ENCODE results near the gene SLC44A1. TPM values are rescaled to one million over a fixed set of nuclear protein-coding genes. Genes with fewer than 3 reads are reported as not detected.

Gene SLC44A1
- total and polyA plus RNA-seq, 10 of the 15 experiments (the other 5 are each of a cell fraction or from before 2014, with no cell fraction given): 2.4 to 21.2 (median 12.4) TPM

DNA sequence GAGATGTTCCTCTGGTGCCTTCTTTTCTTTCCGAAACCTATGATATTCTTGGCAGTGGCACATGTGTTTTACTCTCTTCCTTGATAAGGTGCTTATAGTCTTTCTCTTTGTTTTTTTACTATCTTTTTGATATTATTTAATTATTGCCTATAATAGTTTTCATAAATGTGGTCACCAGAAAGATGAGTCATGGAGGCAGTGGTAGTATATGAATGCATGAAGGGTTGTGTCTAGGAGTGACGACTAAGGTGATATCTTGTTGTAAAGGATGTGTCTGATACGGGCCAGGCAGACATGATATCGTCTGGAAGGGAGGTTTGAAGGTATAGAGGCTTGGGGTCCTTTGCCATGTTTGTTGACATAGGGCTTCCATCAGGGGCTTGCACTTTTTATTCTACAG, 36.8 kb downstream of the SLC44A1 start:
- Histone ChIP-seq H3K9ac (ENCODE audit: control insufficient read depth, insufficient read depth, low read length) (no peak overlapping the region), H3K79me2 (ENCODE audit: control insufficient read depth, insufficient read depth, low read length) (no peaks in the 10 kb centered on the region), H3K27ac (ENCODE audit: control insufficient read depth, insufficient read depth) (no peak overlapping the region), H4K20me1 (ENCODE audit: control insufficient read depth, insufficient read depth) (no peaks in the 10 kb centered on the region), H3K4me3 (no peak overlapping the region), H3K9me3 (replicated peaks; ENCODE audit: control insufficient read depth, insufficient read depth, low read length) (no peaks in the 10 kb centered on the region), H3K36me3 (ENCODE audit: control insufficient read depth in 2 of 2, insufficient read depth in 2 of 2, low read length in 1 of 2) (no peaks in the 10 kb centered on the region), H2AFZ (ENCODE audit: control insufficient read depth, low read depth, low read length) (no peak overlapping the region), H3K4me1 (ENCODE audit: control insufficient read depth, insufficient read depth, low read length) (no peaks in the 10 kb centered on the region), H3K27me3 (replicated peaks in 1 of 2; ENCODE audit: control insufficient read depth in 2 of 2, insufficient read depth in 2 of 2, low read length in 1 of 2) (no peaks in the 10 kb centered on the region), H3K4me2 (ENCODE audit: control insufficient read depth, insufficient read depth) (no peak overlapping the region)
- SMC1A ChIA-PET (ENCODE audit: uncharacterized antibody, unreplicated experiment): interaction anchor here (0.9 to 1.3 kb wide), 2 partner anchors 10 to 12 kb away, joined by 3 to 6 read pairs; no protein-coding TSS in a partner anchor
- intact Hi-C loops (cut with micrococcal nuclease; ENCODE audit: unreplicated experiment): no loop called here
- POLR2A ChIA-PET: no interaction called here
- DNase-seq (ENCODE audit: low read depth, low spot score) (no peak), ATAC-seq (no peak), FAIRE-seq (no peak)
- 98% methylated on average over 4 of the region's 4 CpGs for WGBS (ENCODE audit: insufficient coverage, insufficient replicate concordance, low lambda C conversion rate, missing lambda C conversion rate)
- no peak for TF ChIP-seq NFYB (IDR thresholded peaks at IDR 0.05; ENCODE audit: insufficient read depth, low read depth, low read length)
- TF ChIP-seq HDAC2 (IDR thresholded peaks at IDR 0.05): no peak
- TF ChIP-seq, protein P1, sequence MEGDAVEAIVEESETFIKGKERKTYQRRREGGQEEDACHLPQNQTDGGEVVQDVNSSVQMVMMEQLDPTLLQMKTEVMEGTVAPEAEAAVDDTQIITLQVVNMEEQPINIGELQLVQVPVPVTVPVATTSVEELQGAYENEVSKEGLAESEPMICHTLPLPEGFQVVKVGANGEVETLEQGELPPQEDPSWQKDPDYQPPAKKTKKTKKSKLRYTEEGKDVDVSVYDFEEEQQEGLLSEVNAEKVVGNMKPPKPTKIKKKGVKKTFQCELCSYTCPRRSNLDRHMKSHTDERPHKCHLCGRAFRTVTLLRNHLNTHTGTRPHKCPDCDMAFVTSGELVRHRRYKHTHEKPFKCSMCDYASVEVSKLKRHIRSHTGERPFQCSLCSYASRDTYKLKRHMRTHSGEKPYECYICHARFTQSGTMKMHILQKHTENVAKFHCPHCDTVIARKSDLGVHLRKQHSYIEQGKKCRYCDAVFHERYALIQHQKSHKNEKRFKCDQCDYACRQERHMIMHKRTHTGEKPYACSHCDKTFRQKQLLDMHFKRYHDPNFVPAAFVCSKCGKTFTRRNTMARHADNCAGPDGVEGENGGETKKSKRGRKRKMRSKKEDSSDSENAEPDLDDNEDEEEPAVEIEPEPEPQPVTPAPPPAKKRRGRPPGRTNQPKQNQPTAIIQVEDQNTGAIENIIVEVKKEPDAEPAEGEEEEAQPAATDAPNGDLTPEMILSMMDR (IDR thresholded peaks at IDR 0.05 in 2 of 3, conservative IDR thresholded peaks at IDR 0.05 in 1 of 3; ENCODE audit: control insufficient read depth in 2 of 3, extremely low read depth in 1 of 3, insufficient read depth in 1 of 3, low read depth in 3 of 3, low read length in 3 of 3): no peak
- no peak for TF ChIP-seq SMC3 (IDR thresholded peaks at IDR 0.05; ENCODE audit: borderline replicate concordance, low read length)
- TF ChIP-seq GABPA (IDR thresholded peaks at IDR 0.05; ENCODE audit: low read depth): no peak
- no peak for TF ChIP-seq PML (IDR thresholded peaks at IDR 0.05; ENCODE audit: low read length)
- no peak for TF ChIP-seq NBN (IDR thresholded peaks at IDR 0.05)
- no peak for TF ChIP-seq HCFC1 (IDR thresholded peaks at IDR 0.05; ENCODE audit: low read length)
- TF ChIP-seq IRF4 (IDR thresholded peaks at IDR 0.05; ENCODE audit: low read depth, low read length): no peak
- in situ Hi-C loops (cut with MboI): no loop called here
- RAD21 ChIA-PET (ENCODE audit: unreplicated experiment): no interaction called here
- CTCF ChIA-PET: interaction anchor here (0.7 kb wide), 1 partner anchor 20 kb away, joined by 3 read pairs; no protein-coding TSS in a partner anchor
- BruUV-seq (replicated peaks): no TSS peak

All from GM12878 (cell line).